Measurements from ENCODE around the gene KRTAP16-1. TPM values are rescaled to one million over a fixed set of nuclear protein-coding genes. Genes with fewer than 3 reads are reported as not detected.

KRTAP16-1 gene
- total and polyA plus RNA-seq, 2 of the 4 experiments (the other 2 are of a cell fraction), result not detected

DNA sequence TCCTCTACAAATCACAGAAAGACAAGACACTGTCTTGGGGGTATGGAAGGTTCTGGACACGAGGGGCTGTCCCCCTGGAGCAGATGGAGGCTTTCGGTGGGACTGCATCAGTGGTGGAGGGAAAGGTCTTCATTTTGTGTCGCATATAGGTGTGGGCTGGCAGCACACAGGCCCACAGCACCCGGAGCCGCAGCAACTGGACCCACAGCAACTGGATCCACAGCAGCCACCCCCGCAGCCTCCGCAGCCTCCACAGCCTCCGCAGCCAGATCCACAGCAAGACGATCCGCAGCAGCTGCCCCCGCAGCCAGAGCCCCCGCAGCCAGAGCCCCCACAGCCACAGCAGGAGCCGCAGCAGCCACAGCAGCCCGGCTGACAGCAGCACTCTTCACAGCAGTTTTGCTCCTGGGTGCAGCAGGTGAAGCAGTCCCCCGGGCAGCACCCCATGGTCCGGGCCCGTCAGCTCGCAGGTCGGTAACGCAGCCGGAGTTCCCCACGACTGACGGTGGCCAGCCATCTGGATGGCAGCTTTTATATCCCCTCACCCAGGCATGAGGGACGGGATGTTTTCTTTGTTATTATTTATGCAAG lies 6.2 kb upstream of the KRTAP16-1 start, which contains the start of gene KRTAP17-1:
Gene KRTAP17-1 (minus strand): TSS at position 507 of the 591 bp plus-strand sequence. CDS start 60 bp downstream, at position 447.
- H2BK120ac ChIP-seq (ENCODE audit: low read depth, low read length), result no peak within 1 kb of the TSS
- peak within 1 kb of the TSS; percentile 9 for H2AFZ ChIP-seq (replicated peaks; ENCODE audit: low read length, poor library complexity)
- H3K9ac ChIP-seq (ENCODE audit: low read depth, low read length), result no peak within 1 kb of the TSS
- no peak within 1 kb of the TSS for H3K4ac ChIP-seq (ENCODE audit: low read depth, low read length)
- no peak within 1 kb of the TSS for H2AK9ac ChIP-seq (replicated peaks; ENCODE audit: low read depth, low read length, poor library complexity)
- H3K23ac ChIP-seq (ENCODE audit: low read depth, low read length), result no peak within 1 kb of the TSS
- H2BK20ac ChIP-seq (ENCODE audit: low read depth, low read length), result no peak within 1 kb of the TSS
- no peaks in the 10 kb centered on the region; the same call in 1 of the 2 replicates for H3K9me3 ChIP-seq (ENCODE audit: control insufficient read depth, insufficient read depth, low read length)
- no peak within 1 kb of the TSS for H2BK15ac ChIP-seq (ENCODE audit: low read depth, low read length)
- peak within 1 kb of the TSS; percentile 65; the same call in 1 of the 2 replicates for H2AK5ac ChIP-seq (ENCODE audit: low read depth, low read length)
- POLR2A ChIA-PET (ENCODE audit: unreplicated experiment), result no interaction called here
- H2BK5ac ChIP-seq (ENCODE audit: low read depth, low read length, poor library complexity, severe bottlenecking), result no peak within 1 kb of the TSS
- 100% methylated on average over 2 of the region's 24 CpGs; no CpG with 5 or more reads in 1 of the 2 experiments for WGBS, 2 experiments (ENCODE audit: extremely low coverage in 2 of 2, insufficient read length in 1 of 2)
- TF ChIP-seq RFX5 (IDR thresholded peaks at IDR 0.05; ENCODE audit: low read depth, low read length), result no peak
- TF ChIP-seq RCOR1 (IDR thresholded peaks at IDR 0.05; ENCODE audit: insufficient replicate concordance, low read length), result no peak
- no peak for TF ChIP-seq BHLHE40 (IDR thresholded peaks at IDR 0.05; ENCODE audit: low read depth, low read length)
- no peak for TF ChIP-seq MXI1 (IDR thresholded peaks at IDR 0.05; ENCODE audit: borderline replicate concordance, low read depth, low read length)
- TF ChIP-seq, protein P1, sequence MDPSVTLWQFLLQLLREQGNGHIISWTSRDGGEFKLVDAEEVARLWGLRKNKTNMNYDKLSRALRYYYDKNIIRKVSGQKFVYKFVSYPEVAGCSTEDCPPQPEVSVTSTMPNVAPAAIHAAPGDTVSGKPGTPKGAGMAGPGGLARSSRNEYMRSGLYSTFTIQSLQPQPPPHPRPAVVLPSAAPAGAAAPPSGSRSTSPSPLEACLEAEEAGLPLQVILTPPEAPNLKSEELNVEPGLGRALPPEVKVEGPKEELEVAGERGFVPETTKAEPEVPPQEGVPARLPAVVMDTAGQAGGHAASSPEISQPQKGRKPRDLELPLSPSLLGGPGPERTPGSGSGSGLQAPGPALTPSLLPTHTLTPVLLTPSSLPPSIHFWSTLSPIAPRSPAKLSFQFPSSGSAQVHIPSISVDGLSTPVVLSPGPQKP (IDR thresholded peaks at IDR 0.05; ENCODE audit: borderline replicate concordance, low read depth, low read length), result no peak
- no peak for TF ChIP-seq MAZ (IDR thresholded peaks at IDR 0.05; ENCODE audit: borderline replicate concordance, low read depth, low read length)
- no peak for TF ChIP-seq POLR2A (IDR thresholded peaks at IDR 0.05; ENCODE audit: low read depth, low read length)
- TF ChIP-seq, protein P2, sequence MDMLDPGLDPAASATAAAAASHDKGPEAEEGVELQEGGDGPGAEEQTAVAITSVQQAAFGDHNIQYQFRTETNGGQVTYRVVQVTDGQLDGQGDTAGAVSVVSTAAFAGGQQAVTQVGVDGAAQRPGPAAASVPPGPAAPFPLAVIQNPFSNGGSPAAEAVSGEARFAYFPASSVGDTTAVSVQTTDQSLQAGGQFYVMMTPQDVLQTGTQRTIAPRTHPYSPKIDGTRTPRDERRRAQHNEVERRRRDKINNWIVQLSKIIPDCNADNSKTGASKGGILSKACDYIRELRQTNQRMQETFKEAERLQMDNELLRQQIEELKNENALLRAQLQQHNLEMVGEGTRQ (IDR thresholded peaks at IDR 0.05; ENCODE audit: low read depth, low read length), result no peak
- no peak for TF ChIP-seq RAD21 (IDR thresholded peaks at IDR 0.05; ENCODE audit: low read length)
- TF ChIP-seq NFE2L2 (IDR thresholded peaks at IDR 0.05; ENCODE audit: low read depth, low read length), result no peak
- TF ChIP-seq MAFK (IDR thresholded peaks at IDR 0.05; ENCODE audit: low read depth, low read length), result no peak
- TF ChIP-seq FOS (IDR thresholded peaks at IDR 0.05; ENCODE audit: low read depth, low read length), result no peak
- TF ChIP-seq CEBPB (IDR thresholded peaks at IDR 0.05; ENCODE audit: low read depth, low read length), result no peak
- no peak for TF ChIP-seq CHD1 (IDR thresholded peaks at IDR 0.05; ENCODE audit: low read depth, low read length)
- no peak for TF ChIP-seq SMC3 (IDR thresholded peaks at IDR 0.05; ENCODE audit: low read depth, low read length)
- TF ChIP-seq, protein P3, sequence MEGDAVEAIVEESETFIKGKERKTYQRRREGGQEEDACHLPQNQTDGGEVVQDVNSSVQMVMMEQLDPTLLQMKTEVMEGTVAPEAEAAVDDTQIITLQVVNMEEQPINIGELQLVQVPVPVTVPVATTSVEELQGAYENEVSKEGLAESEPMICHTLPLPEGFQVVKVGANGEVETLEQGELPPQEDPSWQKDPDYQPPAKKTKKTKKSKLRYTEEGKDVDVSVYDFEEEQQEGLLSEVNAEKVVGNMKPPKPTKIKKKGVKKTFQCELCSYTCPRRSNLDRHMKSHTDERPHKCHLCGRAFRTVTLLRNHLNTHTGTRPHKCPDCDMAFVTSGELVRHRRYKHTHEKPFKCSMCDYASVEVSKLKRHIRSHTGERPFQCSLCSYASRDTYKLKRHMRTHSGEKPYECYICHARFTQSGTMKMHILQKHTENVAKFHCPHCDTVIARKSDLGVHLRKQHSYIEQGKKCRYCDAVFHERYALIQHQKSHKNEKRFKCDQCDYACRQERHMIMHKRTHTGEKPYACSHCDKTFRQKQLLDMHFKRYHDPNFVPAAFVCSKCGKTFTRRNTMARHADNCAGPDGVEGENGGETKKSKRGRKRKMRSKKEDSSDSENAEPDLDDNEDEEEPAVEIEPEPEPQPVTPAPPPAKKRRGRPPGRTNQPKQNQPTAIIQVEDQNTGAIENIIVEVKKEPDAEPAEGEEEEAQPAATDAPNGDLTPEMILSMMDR (conservative IDR thresholded peaks at IDR 0.05; ENCODE audit: low read depth, low read length), result no peak
- H4K20me1 ChIP-seq (ENCODE audit: insufficient read depth, low read length), result no peaks in the 10 kb centered on the region
- no peak within 1 kb of the TSS for H4K5ac ChIP-seq (ENCODE audit: low read depth, low read length)
- DNase-seq (no peak), ATAC-seq (ENCODE audit: low read depth) (no peak)
- no peaks in the 10 kb centered on the region for H3K4me1 ChIP-seq (ENCODE audit: control insufficient read depth, insufficient read depth, low read length)
- H3K4me2 ChIP-seq (ENCODE audit: low read depth, low read length), result no peak within 1 kb of the TSS
- CTCF ChIA-PET, result no interaction called here
- H3K36me3 ChIP-seq (ENCODE audit: control insufficient read depth, insufficient read depth, low read length), result no peaks in the 10 kb centered on the region
- H3K18ac ChIP-seq (ENCODE audit: low read depth, low read length), result no peak within 1 kb of the TSS
- intact Hi-C loops (cut with micrococcal nuclease), result no loop called here
- in situ Hi-C loops (cut with MboI; ENCODE audit: low sequenced_read_pairs), result loop anchor here (10.0 kb wide), 1 partner anchor 60 kb away; no protein-coding TSS in a partner anchor
- H3K79me1 ChIP-seq (ENCODE audit: low read depth in 1 of 2, low read length in 2 of 2), result no peaks in the 10 kb centered on the region
- H3K9me1 ChIP-seq (ENCODE audit: insufficient read depth, low read length), result no peaks in the 10 kb centered on the region
- no peak within 1 kb of the TSS for H4K8ac ChIP-seq (ENCODE audit: low read depth in 2 of 2, low read length in 2 of 2)
- H4K91ac ChIP-seq (ENCODE audit: insufficient read depth, low read depth, low read length), result no peak within 1 kb of the TSS
- dilution Hi-C loops (cut with HindIII; ENCODE audit: low sequenced_read_pairs, unreplicated experiment), result no loop called here
- no peak within 1 kb of the TSS for H3K14ac ChIP-seq (replicated peaks; ENCODE audit: low read depth, low read length)
- H3K27ac ChIP-seq (ENCODE audit: insufficient read depth, low read length), result no peak within 1 kb of the TSS
- no peak within 1 kb of the TSS for H3K4me3 ChIP-seq (ENCODE audit: insufficient read depth, low read depth, low read length)
- peaks cover 5% of the 10 kb centered on the region for H3K27me3 ChIP-seq (ENCODE audit: control insufficient read depth, insufficient read depth, low read length)
- BruUV-seq (replicated peaks), result no TSS peak
- no peak within 1 kb of the TSS for H3K56ac ChIP-seq (ENCODE audit: extremely low read depth, insufficient read depth, low read length)

Data from IMR-90 (cell line).